Testis (tissue), 3 donors: ENCODE data around the gene UBE2D3. TPM values are rescaled to one million over a fixed set of nuclear protein-coding genes. Genes with fewer than 3 reads are reported as not detected.

Experiments used
- DNase-seq: peaks from one replicate; pipeline ENCODE4 v3.0.0-alpha.2; 2019
- H3K27ac ChIP-seq, 2 donors: fragments of 200-600 bp; sonication (generic); one replicate each; pipeline ENCODE4 v1.5.1; 2019
- H3K27me3 ChIP-seq: fragments of 200-600 bp; sonication (generic); one replicate; pipeline ENCODE4 v1.5.1; 2019
- H3K36me3 ChIP-seq: fragments of 200-600 bp; sonication (generic); one replicate; pipeline ENCODE4 v1.5.1; 2017; ENCODE audit warnings: low read depth; ENCODE audit errors: missing control alignments
- H3K4me1 ChIP-seq: fragments of 200-600 bp; sonication (generic); one replicate; pipeline ENCODE4 v1.5.1; 2019
- H3K4me3 ChIP-seq, 2 donors: fragments of 200-600 bp; sonication (generic); one replicate each; pipeline ENCODE4 v1.5.1; 2017 to 2019
- H3K9me3 ChIP-seq: fragments of 200-600 bp; sonication (generic); one replicate; pipeline ENCODE4 v1.5.1; 2017
- CTCF ChIP-seq, 3 experiments: fragments of 450-650 bp in 2 of 3; fragments of 200-600 bp in 1 of 3; sonication (generic) in 1 of 3; IDR thresholded peaks; one replicate each; pipeline ENCODE4 v1.5.1; 2016 to 2019; ENCODE audit warnings: antibody characterized with exemption in 3 of 3, mild to moderate bottlenecking in 2 of 3, moderate library complexity in 1 of 3
- POLR2A ChIP-seq: fragments of 450-650 bp; IDR thresholded peaks from one replicate; pipeline ENCODE4 v1.6.1; 2017; ENCODE audit warnings: antibody characterized with exemption, mild to moderate bottlenecking, moderate library complexity
- WGBS, 2 donors: methylation state at CpG; one replicate each; pipeline ENCODE4 v1.1.5; 2018; 5-methylcytosine and 5-hydroxymethylcytosine counted together
- intact Hi-C: fragments of 100-400 bp; cut with DNase I; formaldehyde crosslinking; loops from one replicate; pipeline ENCODE4 v1.15.1; 2023; ENCODE audit warnings: low total_unique reads
- polyA plus RNA-seq: library from polyadenylated mRNA; stranded (reverse); fragments of 350-450 nt; fragmentation: Illumina TruSeq; extraction: RNeasy Lipid Tissue Mini Kit (QIAGEN cat#74804); gene quantifications from one replicate; pipeline ENCODE4 v1.2.3, GENCODE V29; 2014; ENCODE audit warnings: low read depth, low replicate concordance; ENCODE audit not compliant: insufficient read depth
- total RNA-seq, 2 donors: library from RNA; depleted of rRNA; stranded (reverse); fragments of >200 nt; gene quantifications; one replicate each; pipeline ENCODE4 v1.2.3, GENCODE V29; 2016

Gene UBE2D3
- total and polyA plus RNA-seq, 3 donors from 2014 or later = 286 to 363 (median 357) TPM

DNA sequence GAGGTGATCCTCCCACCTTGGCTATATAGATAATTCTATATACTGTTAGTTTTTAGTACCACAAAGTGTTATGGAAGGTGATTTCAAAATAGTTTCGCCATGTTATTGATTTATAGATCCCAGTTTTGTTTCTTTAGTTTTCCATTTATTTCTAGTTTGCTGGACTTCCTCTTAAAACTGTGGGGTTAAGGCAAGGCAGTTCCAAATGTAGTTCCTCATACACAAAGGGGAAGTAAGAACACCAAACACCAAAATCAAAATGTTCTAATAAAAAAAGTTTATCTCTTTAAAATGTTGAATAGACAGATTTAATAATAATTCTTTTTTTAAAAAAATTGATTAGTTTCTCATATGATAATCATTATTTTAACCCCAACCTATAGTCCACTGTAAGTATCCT, 34.7 kb upstream of the UBE2D3 start:
- WGBS, 2 donors = 81 to 95% methylated on average over 1 of the region's 1 CpG
- H3K9me3 ChIP-seq = no peaks in the 10 kb centered on the region
- DNase-seq = no peak
- TF ChIP-seq CTCF (IDR thresholded peaks at IDR 0.05) = no peak
- no peak for TF ChIP-seq POLR2A
- no peaks in the 10 kb centered on the region for H3K4me1 ChIP-seq
- intact Hi-C loops = no loop called here
- no peaks in the 10 kb centered on the region for H3K27me3 ChIP-seq
- no peak overlapping the region for H3K27ac ChIP-seq
- no peaks in the 10 kb centered on the region for H3K36me3 ChIP-seq
- no peak overlapping the region for H3K4me3 ChIP-seq

DNA sequence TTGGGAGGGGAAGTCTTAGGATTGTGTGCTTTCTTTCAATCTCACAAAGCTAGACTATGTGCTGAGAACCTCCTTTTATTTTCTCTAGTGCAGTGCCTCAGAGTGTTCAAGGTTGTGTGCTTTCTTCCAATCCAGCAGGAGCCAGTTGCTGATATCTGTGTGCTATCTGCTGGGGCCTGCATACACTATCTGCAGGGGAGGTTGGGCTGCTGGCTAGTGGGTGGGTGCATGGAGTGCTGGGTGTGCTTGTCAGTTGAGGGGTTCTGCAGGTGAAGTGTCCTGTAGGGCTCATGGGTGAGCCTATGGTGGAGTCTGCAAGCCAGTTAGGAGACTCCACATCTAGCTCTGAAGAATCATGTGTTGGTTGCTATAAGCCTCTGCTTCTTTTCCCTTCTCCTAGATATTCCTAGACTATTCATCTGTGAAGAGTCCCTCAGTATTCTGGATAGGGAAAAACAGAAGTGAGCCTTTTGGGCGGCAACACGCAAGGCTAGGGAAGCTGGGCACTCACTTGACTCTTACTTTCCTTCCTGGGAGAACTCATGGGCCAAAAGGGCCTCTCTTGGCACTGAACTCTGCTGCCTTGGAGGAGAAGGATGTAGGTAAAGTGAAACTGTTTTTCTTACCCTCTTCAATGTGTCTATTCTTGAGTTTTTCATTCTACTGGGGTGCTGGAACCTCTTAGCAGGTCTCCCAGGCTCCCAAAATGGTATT, 33.4 kb upstream of the UBE2D3 start:
- Histone ChIP-seq H3K27me3 (no peaks in the 10 kb centered on the region), H3K9me3 (no peaks in the 10 kb centered on the region), H3K27ac (no peak overlapping the region), H3K4me3 (no peak overlapping the region), H3K4me1 (no peaks in the 10 kb centered on the region), H3K36me3 (no peaks in the 10 kb centered on the region)
- 93 to 97% methylated on average over 2 of the region's 2 CpGs for WGBS, 2 donors
- DNase-seq = no peak
- TF ChIP-seq POLR2A (no peak), CTCF (IDR thresholded peaks at IDR 0.05) (no peak)
- intact Hi-C loops = no loop called here

GRCh38 chr4:102858828-102859464, 31.6 kb upstream of the UBE2D3 start:
- WGBS, 2 donors = 77 to 89% methylated on average over 2 of the region's 2 CpGs
- Histone ChIP-seq H3K36me3 (no peaks in the 10 kb centered on the region), H3K4me1 (no peaks in the 10 kb centered on the region), H3K27me3 (no peaks in the 10 kb centered on the region), H3K27ac (no peak overlapping the region), H3K4me3 (no peak overlapping the region), H3K9me3 (no peaks in the 10 kb centered on the region)
- TF ChIP-seq CTCF (IDR thresholded peaks at IDR 0.05) (no peak), POLR2A (no peak)
- intact Hi-C loops = no loop called here
- no peak for DNase-seq

GRCh38 chr4:102850370-102850769, 23.0 kb upstream of the UBE2D3 start:
- intact Hi-C loops = no loop called here
- H3K4me1 ChIP-seq = no peaks in the 10 kb centered on the region
- TF ChIP-seq POLR2A = no peak
- TF ChIP-seq CTCF (IDR thresholded peaks at IDR 0.05) = no peak
- DNase-seq = no peak
- H3K9me3 ChIP-seq = no peaks in the 10 kb centered on the region
- no peaks in the 10 kb centered on the region for H3K36me3 ChIP-seq
- H3K4me3 ChIP-seq = no peak overlapping the region
- H3K27ac ChIP-seq = no peak overlapping the region
- H3K27me3 ChIP-seq = no peaks in the 10 kb centered on the region
- WGBS, 2 donors = 76 to 84% methylated on average over 2 of the region's 2 CpGs
